BE2C (cell line): ENCODE measurements around the gene LHPP.

ENCODE experiments used
- DNase-seq: peaks from one replicate; pipeline ENCODE4 v3.0.0-alpha.2; 2020
- H3K27me3 ChIP-seq: fragments of 250-450 bp; sonication (Bioruptor Pico); 2 replicates; pipeline ENCODE4 v1.5.1; 2020; ENCODE audit warnings: mild to moderate bottlenecking
- H3K36me3 ChIP-seq: fragments of 250-450 bp; sonication (Bioruptor Pico); 2 replicates; pipeline ENCODE4 v1.5.1; 2020; ENCODE audit warnings: mild to moderate bottlenecking
- H3K4me1 ChIP-seq: fragments of 250-450 bp; sonication (Bioruptor Pico); 2 replicates; pipeline ENCODE4 v1.5.1; 2020
- H3K4me3 ChIP-seq: 2 replicates; pipeline ENCODE4 v1.5.1; 2011; ENCODE audit warnings: low read depth, low read length
- H3K9me3 ChIP-seq: fragments of 250-450 bp; sonication (Bioruptor Pico); 2 replicates; pipeline ENCODE4 v1.5.1; 2020
- TF ChIP-seq, protein P1 (sequence below): IDR thresholded peaks from 2 replicates; pipeline ENCODE4 v1.5.1; 2012; ENCODE audit warnings: mild to moderate bottlenecking, low read depth, low read length

Gene LHPP

DNA sequence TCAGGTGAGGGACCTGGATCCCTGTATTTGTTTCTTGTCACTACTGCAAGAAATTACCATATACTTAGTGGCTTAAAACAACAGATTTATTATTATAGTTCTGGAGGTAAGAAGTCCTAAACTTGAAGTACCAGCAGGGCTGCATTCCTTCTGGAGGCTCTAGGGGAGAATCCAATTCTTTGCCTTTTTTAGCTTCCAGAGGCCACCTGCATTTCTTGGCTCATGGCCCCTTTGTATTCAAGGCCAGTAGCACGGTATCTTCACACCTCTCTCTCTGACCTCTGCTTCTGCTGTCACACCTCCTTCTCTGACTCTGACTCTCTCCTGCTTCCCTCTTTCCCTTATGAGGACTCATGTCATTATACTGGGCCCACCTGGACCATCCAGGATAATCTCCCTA is 2.2 kb upstream of the LHPP start:
- no peaks in the 10 kb centered on the region for H3K9me3 ChIP-seq
- no peak overlapping the region for H3K4me3 ChIP-seq
- no peaks in the 10 kb centered on the region for H3K4me1 ChIP-seq
- H3K36me3 ChIP-seq = no peaks in the 10 kb centered on the region
- no peak for DNase-seq
- TF ChIP-seq, protein P1, sequence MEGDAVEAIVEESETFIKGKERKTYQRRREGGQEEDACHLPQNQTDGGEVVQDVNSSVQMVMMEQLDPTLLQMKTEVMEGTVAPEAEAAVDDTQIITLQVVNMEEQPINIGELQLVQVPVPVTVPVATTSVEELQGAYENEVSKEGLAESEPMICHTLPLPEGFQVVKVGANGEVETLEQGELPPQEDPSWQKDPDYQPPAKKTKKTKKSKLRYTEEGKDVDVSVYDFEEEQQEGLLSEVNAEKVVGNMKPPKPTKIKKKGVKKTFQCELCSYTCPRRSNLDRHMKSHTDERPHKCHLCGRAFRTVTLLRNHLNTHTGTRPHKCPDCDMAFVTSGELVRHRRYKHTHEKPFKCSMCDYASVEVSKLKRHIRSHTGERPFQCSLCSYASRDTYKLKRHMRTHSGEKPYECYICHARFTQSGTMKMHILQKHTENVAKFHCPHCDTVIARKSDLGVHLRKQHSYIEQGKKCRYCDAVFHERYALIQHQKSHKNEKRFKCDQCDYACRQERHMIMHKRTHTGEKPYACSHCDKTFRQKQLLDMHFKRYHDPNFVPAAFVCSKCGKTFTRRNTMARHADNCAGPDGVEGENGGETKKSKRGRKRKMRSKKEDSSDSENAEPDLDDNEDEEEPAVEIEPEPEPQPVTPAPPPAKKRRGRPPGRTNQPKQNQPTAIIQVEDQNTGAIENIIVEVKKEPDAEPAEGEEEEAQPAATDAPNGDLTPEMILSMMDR = no peak
- peaks cover 11% of the 10 kb centered on the region for H3K27me3 ChIP-seq

DNA sequence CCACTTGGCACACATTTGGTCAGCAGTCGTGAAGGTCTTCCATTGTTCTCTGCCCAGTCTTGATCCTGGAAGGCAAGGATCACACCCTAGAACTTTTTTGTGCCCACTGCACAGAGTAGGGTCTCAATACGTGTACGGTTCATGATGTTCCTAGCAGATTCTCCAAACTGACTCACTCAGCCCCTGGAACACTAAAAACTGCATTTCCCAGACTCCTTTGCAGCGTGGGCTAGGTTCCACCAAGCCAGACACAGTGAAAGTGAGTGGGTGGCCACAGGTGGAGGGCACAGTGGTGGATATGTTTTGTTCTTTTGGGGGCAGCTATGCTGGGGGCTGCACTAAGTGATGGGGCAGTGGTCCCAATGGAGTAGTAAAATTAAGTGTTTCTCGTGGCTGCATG is 1.5 kb upstream of the LHPP start:
- H3K27me3 ChIP-seq = peaks cover 6% of the 10 kb centered on the region
- DNase-seq = no peak
- H3K4me3 ChIP-seq = no peak overlapping the region
- H3K4me1 ChIP-seq = no peaks in the 10 kb centered on the region
- no peaks in the 10 kb centered on the region for H3K9me3 ChIP-seq
- H3K36me3 ChIP-seq = no peaks in the 10 kb centered on the region
- TF ChIP-seq, protein P1 = no peak

DNA sequence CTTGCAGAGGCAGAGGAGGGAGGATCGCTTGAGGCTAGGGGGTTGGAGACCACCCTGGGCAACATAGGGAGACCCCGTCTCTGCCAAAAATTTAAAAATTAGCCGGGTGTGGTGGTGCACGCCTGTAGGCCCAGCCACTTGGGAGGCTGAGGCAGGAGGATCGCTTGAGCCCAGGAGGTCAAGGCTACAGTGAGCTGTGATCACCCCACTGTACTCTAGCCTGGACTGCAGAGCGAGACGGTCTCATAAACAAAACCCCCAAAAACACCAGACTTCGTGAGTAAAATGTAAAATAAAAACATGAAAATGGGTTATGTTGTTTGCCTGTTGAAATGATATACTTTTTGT is 699 bp downstream of the LHPP start:
- H3K36me3 ChIP-seq = no peaks in the 10 kb centered on the region
- no peak for DNase-seq
- no peaks in the 10 kb centered on the region for H3K27me3 ChIP-seq
- TF ChIP-seq, protein P1 = no peak
- H3K4me3 ChIP-seq = peak overlapping the region; percentile 56
- H3K9me3 ChIP-seq = no peaks in the 10 kb centered on the region
- no peaks in the 10 kb centered on the region for H3K4me1 ChIP-seq

DNA sequence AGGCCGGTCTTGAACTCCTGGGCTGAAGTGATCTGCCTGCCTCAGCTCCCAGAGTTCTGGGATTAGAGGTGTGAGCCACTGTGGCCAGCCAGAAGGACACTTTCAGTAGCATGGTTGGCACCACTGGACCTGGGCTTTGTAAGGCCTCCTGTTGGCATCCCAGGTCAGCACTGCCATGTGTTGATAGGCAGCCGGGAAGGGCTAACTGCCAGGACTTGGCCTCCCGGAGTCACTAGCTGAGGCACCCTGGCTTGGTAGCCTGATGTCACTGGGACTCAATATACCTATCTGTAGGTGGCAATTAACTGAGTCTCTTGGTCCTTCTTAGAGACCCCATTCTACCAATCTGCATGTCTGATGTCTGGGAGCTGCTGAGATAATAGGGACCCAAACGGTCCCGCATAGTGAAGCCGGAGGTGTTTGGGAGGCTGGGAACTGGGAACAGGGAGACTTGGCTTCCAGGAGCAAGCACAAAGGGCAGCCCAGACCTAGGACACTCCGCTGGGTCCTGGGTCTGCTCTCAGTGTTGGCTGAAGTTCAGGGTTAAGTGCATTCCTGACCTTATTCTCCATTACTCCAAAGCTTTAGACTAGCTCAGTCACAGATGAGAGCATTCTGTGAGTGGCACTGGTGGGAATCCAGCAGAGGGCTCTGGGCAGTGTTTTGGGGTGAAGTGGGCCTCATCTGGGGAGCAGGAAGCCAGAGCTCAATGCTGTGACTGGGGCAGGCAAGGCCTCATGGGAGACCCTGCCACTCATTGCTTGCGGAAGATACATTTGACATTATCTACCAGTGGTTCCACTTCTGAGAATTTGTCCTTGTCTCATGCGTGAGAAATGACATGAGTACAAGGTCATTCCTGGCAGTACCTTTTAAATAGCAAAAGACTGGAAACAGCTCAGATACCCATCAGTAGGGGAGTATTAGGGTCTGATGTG is 2.7 kb downstream of the LHPP start:
- H3K4me3 ChIP-seq = no peak overlapping the region
- H3K4me1 ChIP-seq = no peaks in the 10 kb centered on the region

DNA sequence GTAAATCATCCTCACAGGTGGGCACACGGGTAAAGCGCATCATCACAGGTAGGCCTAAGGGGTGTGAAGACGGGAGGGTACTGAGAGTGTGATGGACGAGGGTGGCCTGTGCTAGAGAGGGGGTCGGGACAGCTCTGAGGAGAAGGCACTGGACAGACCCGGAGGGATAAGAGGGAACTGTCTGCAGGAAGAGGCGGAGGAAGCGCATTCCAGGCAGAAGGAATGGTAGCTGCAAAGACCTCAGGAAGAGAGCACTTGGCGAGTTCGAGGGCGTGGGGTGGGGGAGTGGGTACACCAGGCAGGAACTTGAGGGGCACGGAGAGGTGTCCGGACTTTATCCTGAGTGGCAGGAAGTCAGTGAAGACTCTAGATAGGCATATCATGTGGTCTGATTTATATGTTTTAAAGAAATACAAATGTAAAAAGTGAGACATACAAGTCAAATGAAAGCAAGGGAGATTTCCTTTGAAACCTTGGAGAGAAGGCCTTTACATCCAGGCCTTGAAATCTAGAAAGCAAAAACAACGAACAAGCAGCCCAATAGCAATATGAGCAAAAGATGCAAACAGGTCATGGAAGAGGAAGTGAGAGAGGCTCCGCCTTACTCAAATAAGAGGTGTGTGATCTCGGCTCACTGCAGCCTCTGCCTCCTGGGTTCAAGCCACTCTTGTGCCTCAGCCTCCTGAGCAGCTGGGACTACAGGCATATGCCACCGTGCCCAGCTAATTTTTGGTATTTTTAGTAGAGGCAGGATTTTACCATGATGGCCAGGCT is 3.6 kb downstream of the LHPP start:
- no peaks in the 10 kb centered on the region for H3K4me1 ChIP-seq
- TF ChIP-seq, protein P1 = no peak
- no peak for DNase-seq
- no peak overlapping the region for H3K4me3 ChIP-seq
- no peaks in the 10 kb centered on the region for H3K9me3 ChIP-seq
- H3K36me3 ChIP-seq = no peaks in the 10 kb centered on the region
- no peaks in the 10 kb centered on the region for H3K27me3 ChIP-seq

More for the DNA sequence above, 2.7 kb downstream of the LHPP start:
- Histone ChIP-seq H3K9me3 (no peaks in the 10 kb centered on the region), H3K27me3 (no peaks in the 10 kb centered on the region), H3K36me3 (no peaks in the 10 kb centered on the region)
- TF ChIP-seq, protein P1 = no peak
- no peak for DNase-seq
